RWPE2 (cell line): ENCODE data around the gene KIDINS220.
A peak's percentile ranks its signal among the peaks of the same experiment; 100 is the strongest.

Source experiments
- ATAC-seq: fragments of 200-7000 bp; cut with Tn5 transposase; 3 replicates; pipeline ENCODE4 v1.9.1; 2021; ENCODE audit warnings: low read depth
- DNase-seq: peaks from one replicate; pipeline ENCODE4 v3.0.0-alpha.2; 2020; ENCODE audit warnings: low spot score
- H3K27ac ChIP-seq: fragments of 450-650 bp; 2 replicates; pipeline ENCODE4 v1.5.1; 2017; ENCODE audit warnings: mild to moderate bottlenecking; ENCODE audit not compliant: poor library complexity, severe bottlenecking
- H3K27me3 ChIP-seq: fragments of 250-450 bp; sonication (Bioruptor Pico); 2 replicates; pipeline ENCODE4 v1.5.1; 2021; ENCODE audit warnings: mild to moderate bottlenecking, moderate library complexity; ENCODE audit not compliant: insufficient read depth, poor library complexity, severe bottlenecking
- H3K36me3 ChIP-seq: fragments of 250-450 bp; sonication (Bioruptor Pico); 2 replicates; pipeline ENCODE4 v1.5.1; 2020; ENCODE audit warnings: low read depth, mild to moderate bottlenecking, moderate library complexity
- H3K4me1 ChIP-seq: fragments of 250-450 bp; sonication (Bioruptor Pico); 2 replicates; pipeline ENCODE4 v1.5.1; 2021; ENCODE audit warnings: mild to moderate bottlenecking, moderate library complexity; ENCODE audit not compliant: insufficient read depth, poor library complexity, severe bottlenecking
- H3K4me3 ChIP-seq: fragments of 250-450 bp; sonication (Bioruptor Pico); 2 replicates; pipeline ENCODE4 v1.5.1; 2021; ENCODE audit warnings: mild to moderate bottlenecking, moderate library complexity; ENCODE audit not compliant: severe bottlenecking
- H3K9me3 ChIP-seq: fragments of 250-450 bp; sonication (Bioruptor Pico); 2 replicates; pipeline ENCODE4 v1.5.1; 2021; ENCODE audit warnings: mild to moderate bottlenecking, moderate library complexity; ENCODE audit not compliant: severe bottlenecking
- CTCF ChIP-seq: fragments of 450-650 bp; IDR thresholded peaks from one replicate; pipeline ENCODE4 v1.5.1; 2017; ENCODE audit warnings: mild to moderate bottlenecking, moderate library complexity; ENCODE audit not compliant: poor library complexity, severe bottlenecking

The KIDINS220 gene

GRCh38 chr2:8819194-8819593 lies 18.2 kb downstream of the KIDINS220 start:
- H3K36me3 ChIP-seq: peaks cover 21% of the 10 kb centered on the region

GRCh38 chr2:8817221-8817620 lies 20.2 kb downstream of the KIDINS220 start:
- DNase-seq: no peak
- no peak for ATAC-seq
- no peaks in the 10 kb centered on the region for H3K4me1 ChIP-seq
- H3K27ac ChIP-seq: no peak overlapping the region
- peaks cover 28% of the 10 kb centered on the region for H3K36me3 ChIP-seq
- H3K9me3 ChIP-seq: no peaks in the 10 kb centered on the region
- no peak overlapping the region for H3K4me3 ChIP-seq
- no peak for TF ChIP-seq CTCF
- H3K27me3 ChIP-seq: no peaks in the 10 kb centered on the region

More at GRCh38 chr2:8819194-8819593, 18.2 kb downstream of the KIDINS220 start:
- Histone ChIP-seq H3K4me1 (no peaks in the 10 kb centered on the region), H3K4me3 (no peak overlapping the region), H3K9me3 (no peaks in the 10 kb centered on the region), H3K27ac (no peak overlapping the region), H3K27me3 (no peaks in the 10 kb centered on the region)
- no peak for TF ChIP-seq CTCF
- DNase-seq (no peak), ATAC-seq (peak; percentile 33; the same call in 1 of the 3 replicates)

- H3K27ac ChIP-seq: no peak overlapping the region
- peaks cover 32% of the 10 kb centered on the region; the same call in 1 of the 2 replicates for H3K36me3 ChIP-seq
- H3K9me3 ChIP-seq: no peaks in the 10 kb centered on the region
- H3K4me1 ChIP-seq: peaks cover 7% of the 10 kb centered on the region
- no peaks in the 10 kb centered on the region for H3K27me3 ChIP-seq
- no peak for TF ChIP-seq CTCF
- ATAC-seq (no peak), DNase-seq (no peak)
- no peak overlapping the region for H3K4me3 ChIP-seq
Observed at GRCh38 chr2:8806885-8807704, 30.3 kb downstream of the KIDINS220 start.

GRCh38 chr2:8805278-8806210 lies 31.9 kb downstream of the KIDINS220 start:
- DNase-seq: no peak
- Histone ChIP-seq H3K4me1 (peaks cover 7% of the 10 kb centered on the region), H3K27ac (no peak overlapping the region), H3K4me3 (no peak overlapping the region), H3K9me3 (no peaks in the 10 kb centered on the region), H3K36me3 (peaks cover 32% of the 10 kb centered on the region; the same call in 1 of the 2 replicates), H3K27me3 (no peaks in the 10 kb centered on the region)
- TF ChIP-seq CTCF: no peak
- ATAC-seq: no peak
